ENCODE results near the gene GSK3B. TPM values are rescaled to one million over a fixed set of nuclear protein-coding genes. Genes with fewer than 3 reads are reported as not detected.

GSK3B gene
- polyA plus RNA-seq, 1 donor (not counting 4 experiments of a cell fraction or from before 2014, with no cell fraction given): 73.3 TPM

DNA sequence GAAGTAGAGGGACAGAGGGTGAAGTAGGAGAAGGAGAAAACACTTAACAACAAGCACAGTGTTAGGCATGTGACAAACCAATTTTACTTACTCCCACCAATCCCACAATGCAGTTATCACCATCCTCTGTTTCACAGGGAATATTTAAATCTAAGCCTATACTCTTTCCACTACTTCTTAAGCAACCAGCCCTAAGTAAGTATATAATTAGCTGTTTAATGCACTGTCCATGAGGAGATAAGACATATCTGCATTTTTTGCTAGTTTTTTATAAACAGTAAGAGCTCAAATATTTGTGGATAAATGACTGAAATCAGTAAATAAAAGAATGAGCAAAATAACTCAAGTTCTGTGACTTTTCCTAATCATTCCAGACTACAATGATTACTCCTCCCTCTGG, 62.7 kb downstream of the GSK3B start:
- H3K79me2 ChIP-seq (ENCODE audit: control insufficient read depth, insufficient read depth, low read length): peaks cover 99% of the 10 kb centered on the region
- peaks cover 3% of the 10 kb centered on the region for H3K9me1 ChIP-seq (ENCODE audit: control insufficient read depth, extremely low read depth, insufficient read depth, low read length)
- no peak overlapping the region for H3K4me3 ChIP-seq (ENCODE audit: control insufficient read depth in 2 of 3, extremely low read depth in 1 of 3, insufficient read depth in 2 of 3, low read depth in 1 of 3, low read length in 3 of 3)
- FAIRE-seq: no peak
- no peaks in the 10 kb centered on the region for H3K36me3 ChIP-seq (ENCODE audit: control insufficient read depth in 2 of 2, extremely low read depth in 1 of 2, insufficient read depth in 2 of 2, low read length in 2 of 2)
- no peak overlapping the region for H2AFZ ChIP-seq (ENCODE audit: control insufficient read depth, low read length)
- no peaks in the 10 kb centered on the region for H3K9me3 ChIP-seq (ENCODE audit: control insufficient read depth, low read depth, low read length)
- no peak for DNase-seq (ENCODE audit: low read depth, low spot score)
- dilution Hi-C loops (cut with MboI; ENCODE audit: extremely low pct_ligation_motif_present, low sequenced_read_pairs): no loop called here
- no peaks in the 10 kb centered on the region for H3K4me1 ChIP-seq (ENCODE audit: control insufficient read depth, extremely low read depth, insufficient read depth, low read length)
- H3K27me3 ChIP-seq (ENCODE audit: control insufficient read depth, extremely low read depth, insufficient read depth, low read length): no peaks in the 10 kb centered on the region
- TF ChIP-seq EZH2 (IDR thresholded peaks at IDR 0.05; ENCODE audit: low read length): no peak
- no peak overlapping the region for H3K27ac ChIP-seq (ENCODE audit: control insufficient read depth, insufficient read depth, low read length)
- H3K9ac ChIP-seq (ENCODE audit: control insufficient read depth, extremely low read depth, insufficient read depth, low read length): no peak overlapping the region
- peaks cover 26% of the 10 kb centered on the region for H4K20me1 ChIP-seq (ENCODE audit: control insufficient read depth, extremely low read depth, insufficient read depth, low read length)
- H3K4me2 ChIP-seq (ENCODE audit: control insufficient read depth, extremely low read depth, insufficient read depth, low read depth, low read length): no peak overlapping the region

GRCh38 chr3:120029749-120030148, 64.5 kb downstream of the GSK3B start:
- H3K27ac ChIP-seq (ENCODE audit: control insufficient read depth, insufficient read depth, low read length): no peak overlapping the region
- no peak overlapping the region for H2AFZ ChIP-seq (ENCODE audit: control insufficient read depth, low read length)
- peaks cover 99% of the 10 kb centered on the region for H3K79me2 ChIP-seq (ENCODE audit: control insufficient read depth, insufficient read depth, low read length)
- no peak for FAIRE-seq
- no peaks in the 10 kb centered on the region for H3K27me3 ChIP-seq (ENCODE audit: control insufficient read depth, extremely low read depth, insufficient read depth, low read length)
- peaks cover 39% of the 10 kb centered on the region for H4K20me1 ChIP-seq (ENCODE audit: control insufficient read depth, extremely low read depth, insufficient read depth, low read length)
- DNase-seq (ENCODE audit: low read depth, low spot score): no peak
- no peaks in the 10 kb centered on the region for H3K36me3 ChIP-seq (ENCODE audit: control insufficient read depth in 2 of 2, extremely low read depth in 1 of 2, insufficient read depth in 2 of 2, low read length in 2 of 2)
- TF ChIP-seq EZH2 (IDR thresholded peaks at IDR 0.05; ENCODE audit: low read length): no peak
- TF ChIP-seq, protein P1, sequence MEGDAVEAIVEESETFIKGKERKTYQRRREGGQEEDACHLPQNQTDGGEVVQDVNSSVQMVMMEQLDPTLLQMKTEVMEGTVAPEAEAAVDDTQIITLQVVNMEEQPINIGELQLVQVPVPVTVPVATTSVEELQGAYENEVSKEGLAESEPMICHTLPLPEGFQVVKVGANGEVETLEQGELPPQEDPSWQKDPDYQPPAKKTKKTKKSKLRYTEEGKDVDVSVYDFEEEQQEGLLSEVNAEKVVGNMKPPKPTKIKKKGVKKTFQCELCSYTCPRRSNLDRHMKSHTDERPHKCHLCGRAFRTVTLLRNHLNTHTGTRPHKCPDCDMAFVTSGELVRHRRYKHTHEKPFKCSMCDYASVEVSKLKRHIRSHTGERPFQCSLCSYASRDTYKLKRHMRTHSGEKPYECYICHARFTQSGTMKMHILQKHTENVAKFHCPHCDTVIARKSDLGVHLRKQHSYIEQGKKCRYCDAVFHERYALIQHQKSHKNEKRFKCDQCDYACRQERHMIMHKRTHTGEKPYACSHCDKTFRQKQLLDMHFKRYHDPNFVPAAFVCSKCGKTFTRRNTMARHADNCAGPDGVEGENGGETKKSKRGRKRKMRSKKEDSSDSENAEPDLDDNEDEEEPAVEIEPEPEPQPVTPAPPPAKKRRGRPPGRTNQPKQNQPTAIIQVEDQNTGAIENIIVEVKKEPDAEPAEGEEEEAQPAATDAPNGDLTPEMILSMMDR (optimal IDR thresholded peaks at IDR 0.05 in 1 of 3, IDR thresholded peaks at IDR 0.05 in 1 of 3, conservative IDR thresholded peaks at IDR 0.05 in 1 of 3; ENCODE audit: extremely low read depth in 1 of 3, insufficient read depth in 2 of 3, low read length in 3 of 3): no peak
- no peak overlapping the region for H3K4me3 ChIP-seq (ENCODE audit: control insufficient read depth in 2 of 3, extremely low read depth in 1 of 3, insufficient read depth in 2 of 3, low read depth in 1 of 3, low read length in 3 of 3)
- dilution Hi-C loops (cut with MboI; ENCODE audit: extremely low pct_ligation_motif_present, low sequenced_read_pairs): no loop called here
- H3K9ac ChIP-seq (ENCODE audit: control insufficient read depth, extremely low read depth, insufficient read depth, low read length): no peak overlapping the region
- H3K9me1 ChIP-seq (ENCODE audit: control insufficient read depth, extremely low read depth, insufficient read depth, low read length): peaks cover 3% of the 10 kb centered on the region
- H3K9me3 ChIP-seq (ENCODE audit: control insufficient read depth, low read depth, low read length): no peaks in the 10 kb centered on the region
- no peaks in the 10 kb centered on the region for H3K4me1 ChIP-seq (ENCODE audit: control insufficient read depth, extremely low read depth, insufficient read depth, low read length)
- H3K4me2 ChIP-seq (ENCODE audit: control insufficient read depth, extremely low read depth, insufficient read depth, low read depth, low read length): no peak overlapping the region
